Measurements from ENCODE around the gene PIGQ. TPM values are rescaled to one million over a fixed set of nuclear protein-coding genes. Genes with fewer than 3 reads are reported as not detected.

The PIGQ gene
- total RNA-seq, 1 donor from 2014 or later = 86.7 TPM

DNA sequence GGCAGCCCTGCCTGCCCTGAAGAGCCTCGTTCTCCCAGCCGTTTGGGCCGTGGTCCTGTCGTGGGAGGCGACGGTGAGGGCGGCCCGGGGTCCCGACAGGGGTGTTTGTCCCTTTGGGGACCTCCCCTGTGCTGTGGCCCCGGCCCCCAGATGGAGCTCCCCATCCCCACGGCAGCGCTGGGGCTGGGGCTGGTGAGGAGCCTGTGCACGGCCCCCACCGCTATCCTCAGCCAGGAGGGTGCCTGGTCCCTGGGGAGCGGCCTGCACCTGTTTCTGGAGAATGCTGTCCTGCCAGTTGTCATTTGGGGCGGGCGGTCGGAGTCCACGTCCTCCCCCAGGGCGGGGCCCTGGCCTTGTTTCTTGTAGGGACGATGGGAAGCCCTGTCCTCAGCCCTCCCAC lies 35.6 kb upstream of the PIGQ start:
- H3K27ac Mint-ChIP-seq = no peak overlapping the region
- H3K27me3 Mint-ChIP-seq (ENCODE audit: low read depth) = no peaks in the 10 kb centered on the region
- peaks cover 7% of the 10 kb centered on the region for H3K36me3 Mint-ChIP-seq
- no peak overlapping the region for H3K4me3 Mint-ChIP-seq
- no peaks in the 10 kb centered on the region for H3K9me3 Mint-ChIP-seq
- no peak for DNase-seq (ENCODE audit: low spot score in 2 of 2, unreplicated experiment in 2 of 2)
- peaks cover 3% of the 10 kb centered on the region for H3K4me1 Mint-ChIP-seq
- TF ChIP-seq, protein P1, sequence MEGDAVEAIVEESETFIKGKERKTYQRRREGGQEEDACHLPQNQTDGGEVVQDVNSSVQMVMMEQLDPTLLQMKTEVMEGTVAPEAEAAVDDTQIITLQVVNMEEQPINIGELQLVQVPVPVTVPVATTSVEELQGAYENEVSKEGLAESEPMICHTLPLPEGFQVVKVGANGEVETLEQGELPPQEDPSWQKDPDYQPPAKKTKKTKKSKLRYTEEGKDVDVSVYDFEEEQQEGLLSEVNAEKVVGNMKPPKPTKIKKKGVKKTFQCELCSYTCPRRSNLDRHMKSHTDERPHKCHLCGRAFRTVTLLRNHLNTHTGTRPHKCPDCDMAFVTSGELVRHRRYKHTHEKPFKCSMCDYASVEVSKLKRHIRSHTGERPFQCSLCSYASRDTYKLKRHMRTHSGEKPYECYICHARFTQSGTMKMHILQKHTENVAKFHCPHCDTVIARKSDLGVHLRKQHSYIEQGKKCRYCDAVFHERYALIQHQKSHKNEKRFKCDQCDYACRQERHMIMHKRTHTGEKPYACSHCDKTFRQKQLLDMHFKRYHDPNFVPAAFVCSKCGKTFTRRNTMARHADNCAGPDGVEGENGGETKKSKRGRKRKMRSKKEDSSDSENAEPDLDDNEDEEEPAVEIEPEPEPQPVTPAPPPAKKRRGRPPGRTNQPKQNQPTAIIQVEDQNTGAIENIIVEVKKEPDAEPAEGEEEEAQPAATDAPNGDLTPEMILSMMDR (IDR thresholded peaks at IDR 0.05; ENCODE audit: unreplicated experiment) = no peak

DNA sequence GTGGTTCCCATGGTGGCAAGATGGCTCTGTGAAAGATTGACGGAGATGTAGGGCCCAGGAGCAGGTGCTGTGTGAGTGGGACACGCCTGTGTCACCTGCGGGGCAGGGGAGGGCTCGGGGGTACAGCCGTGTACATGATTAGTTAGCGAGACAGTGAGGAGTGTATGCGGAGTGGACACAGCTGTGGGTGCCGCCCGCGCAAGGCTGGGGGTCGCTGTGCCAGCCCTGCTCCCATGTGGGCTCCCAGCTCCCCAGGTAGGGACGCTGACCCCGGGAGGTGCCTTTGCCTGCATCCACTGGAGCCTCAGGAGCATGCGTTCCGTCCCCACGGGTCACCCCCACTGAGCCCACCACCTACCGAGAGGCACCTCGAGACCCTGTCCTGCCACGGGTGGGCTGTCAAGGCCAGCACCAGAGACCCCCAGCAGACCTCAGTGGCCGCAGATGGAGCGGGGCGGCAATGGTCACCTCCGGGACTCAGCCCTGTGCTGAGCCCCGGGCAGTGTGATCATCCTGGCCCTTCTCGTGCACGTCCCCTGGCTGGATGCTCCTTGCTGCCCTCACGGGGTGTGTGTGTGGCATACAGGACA lies 34.8 kb upstream of the PIGQ start:
- Mint-ChIP-seq H3K4me1 (peaks cover under 1% of the 10 kb centered on the region), H3K9me3 (no peaks in the 10 kb centered on the region), H3K27ac (no peak overlapping the region), H3K27me3 (ENCODE audit: low read depth) (no peaks in the 10 kb centered on the region), H3K36me3 (peaks cover 7% of the 10 kb centered on the region), H3K4me3 (no peak overlapping the region)
- DNase-seq (ENCODE audit: low spot score in 2 of 2, unreplicated experiment in 2 of 2) = no peak
- TF ChIP-seq, protein P1 (IDR thresholded peaks at IDR 0.05; ENCODE audit: unreplicated experiment) = no peak

DNA sequence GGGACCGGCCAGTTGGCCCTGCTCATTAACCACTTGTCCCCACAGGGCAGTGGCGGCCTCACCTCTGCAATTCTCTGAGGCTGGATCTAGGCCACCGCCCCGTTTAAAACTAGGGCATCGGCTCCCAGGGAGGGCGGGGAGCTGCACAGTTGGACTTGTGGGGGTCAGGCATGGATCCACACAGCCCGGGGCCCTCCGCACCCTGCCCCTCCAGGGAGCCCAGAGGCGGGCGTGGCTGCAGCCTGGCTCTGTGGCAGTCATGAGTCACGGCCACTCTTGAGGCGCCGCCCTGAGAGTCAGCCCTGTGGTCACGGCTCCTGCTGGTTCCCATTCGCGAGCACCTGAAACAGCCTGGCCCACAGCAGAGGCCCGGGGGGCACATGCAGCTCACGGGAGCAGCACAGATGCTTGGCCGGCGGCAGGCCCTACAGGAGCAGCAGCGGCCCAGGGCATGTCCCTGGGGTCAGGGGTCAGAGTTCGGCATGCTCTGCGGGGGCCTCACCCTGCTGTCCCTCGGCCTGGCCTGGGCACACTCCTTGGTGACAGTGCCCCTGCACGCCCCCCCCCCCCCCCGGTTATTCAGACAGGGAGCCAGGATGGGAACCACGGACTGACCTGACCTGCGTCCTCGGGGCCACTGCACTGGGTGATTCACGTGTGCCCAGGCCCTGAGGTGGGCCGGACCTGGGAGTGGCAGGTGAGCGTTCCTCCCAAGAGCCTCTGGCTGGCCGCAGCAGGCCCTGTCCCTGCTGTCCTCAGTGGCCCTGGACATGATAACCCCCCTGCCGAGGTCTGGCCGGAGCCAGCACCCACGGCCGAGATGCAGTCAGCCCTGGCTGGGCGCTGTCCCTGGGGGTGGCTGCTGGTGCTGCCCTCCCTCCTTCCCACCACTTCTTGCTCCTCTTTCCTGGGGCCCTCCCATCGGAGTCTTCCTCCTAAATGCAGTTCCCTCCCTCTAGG lies 34.0 kb upstream of the PIGQ start:
- H3K4me1 Mint-ChIP-seq = no peaks in the 10 kb centered on the region
- H3K4me3 Mint-ChIP-seq = no peak overlapping the region
- DNase-seq (ENCODE audit: low spot score in 2 of 2, unreplicated experiment in 2 of 2) = no peak
- TF ChIP-seq, protein P1 (IDR thresholded peaks at IDR 0.05; ENCODE audit: unreplicated experiment) = no peak
- no peaks in the 10 kb centered on the region for H3K9me3 Mint-ChIP-seq
- H3K36me3 Mint-ChIP-seq = peaks cover 7% of the 10 kb centered on the region
- no peaks in the 10 kb centered on the region for H3K27me3 Mint-ChIP-seq (ENCODE audit: low read depth)
- H3K27ac Mint-ChIP-seq = no peak overlapping the region

DNA sequence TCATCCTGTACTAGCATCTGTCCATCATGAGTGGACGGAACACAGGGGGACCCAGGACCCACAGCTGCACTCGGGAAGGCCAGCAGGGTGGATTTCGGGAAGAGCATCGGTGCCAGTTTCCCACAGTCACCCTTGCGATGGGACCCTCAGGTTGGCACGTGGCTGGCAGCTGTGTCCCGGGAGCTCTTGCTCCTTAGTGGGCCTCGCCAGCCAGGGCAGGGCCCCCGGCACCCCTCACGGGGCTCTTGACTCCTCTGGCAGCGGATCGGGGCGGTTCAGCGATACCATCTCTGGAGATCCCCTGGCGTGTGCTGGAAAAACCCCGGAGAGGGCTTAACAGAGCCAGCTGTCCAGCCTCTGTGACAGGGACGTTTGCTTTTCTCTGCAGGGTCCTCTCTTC lies 33.0 kb upstream of the PIGQ start:
- Mint-ChIP-seq H3K4me3 (no peak overlapping the region), H3K36me3 (peaks cover 7% of the 10 kb centered on the region), H3K9me3 (no peaks in the 10 kb centered on the region), H3K27me3 (ENCODE audit: low read depth) (no peaks in the 10 kb centered on the region), H3K27ac (no peak overlapping the region), H3K4me1 (no peaks in the 10 kb centered on the region)
- DNase-seq (ENCODE audit: low spot score in 2 of 2, unreplicated experiment in 2 of 2) = no peak
- TF ChIP-seq, protein P1 (IDR thresholded peaks at IDR 0.05; ENCODE audit: unreplicated experiment) = no peak

DNA sequence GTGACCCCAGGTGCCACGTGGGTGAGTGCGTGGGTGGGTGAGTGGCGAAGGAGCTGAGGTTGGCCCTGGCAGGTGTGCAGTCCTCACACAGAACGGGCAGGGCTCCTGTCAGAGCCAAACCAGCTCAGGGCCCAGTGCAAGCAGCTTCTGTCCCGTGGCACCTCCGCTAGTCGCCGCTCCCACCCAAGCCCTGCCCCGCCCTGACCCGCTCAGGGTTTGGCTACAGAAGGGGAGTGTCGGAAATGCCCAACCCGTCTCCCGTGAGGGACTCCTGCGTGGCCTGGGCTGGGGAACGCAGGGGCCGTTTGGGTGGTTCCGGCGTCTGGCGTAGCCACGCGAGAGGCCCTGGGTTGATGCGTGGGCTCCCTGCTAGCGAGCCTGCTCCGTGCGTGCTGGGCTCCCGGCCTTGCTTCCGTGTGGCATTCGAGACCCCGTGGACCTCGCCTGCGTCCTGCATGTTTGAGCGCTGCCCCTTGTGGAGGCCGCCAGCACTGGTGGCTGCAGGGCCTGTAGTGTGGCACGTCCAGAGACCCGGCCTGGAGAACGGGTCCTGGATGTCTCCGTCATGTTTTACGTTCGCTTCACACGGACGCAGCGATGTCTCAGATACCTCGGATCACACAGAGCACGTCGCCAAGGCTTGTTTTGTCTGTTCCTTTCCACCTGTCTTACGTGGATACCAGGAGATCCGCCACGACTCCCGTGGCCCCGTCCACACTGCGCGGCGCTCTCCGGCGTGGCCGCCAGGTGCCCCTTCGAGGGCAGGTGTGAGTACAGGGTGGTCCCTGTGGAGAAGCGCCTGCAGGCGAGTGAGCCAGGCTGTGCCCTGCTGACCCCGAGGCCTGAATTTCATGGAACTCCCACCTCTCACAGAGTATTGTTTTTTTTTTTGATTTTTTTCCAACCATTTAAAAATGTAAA lies 32.1 kb upstream of the PIGQ start:
- Mint-ChIP-seq H3K4me1 (no peaks in the 10 kb centered on the region), H3K4me3 (no peak overlapping the region), H3K27ac (no peak overlapping the region), H3K36me3 (peaks cover 7% of the 10 kb centered on the region), H3K27me3 (ENCODE audit: low read depth) (no peaks in the 10 kb centered on the region), H3K9me3 (no peaks in the 10 kb centered on the region)
- TF ChIP-seq, protein P1 (IDR thresholded peaks at IDR 0.05; ENCODE audit: unreplicated experiment) = no peak
- DNase-seq (ENCODE audit: low spot score in 2 of 2, unreplicated experiment in 2 of 2) = no peak

All from mesothelial cell of epicardium (in vitro differentiated cells).